ENCODE results near the gene FGD4. TPM values are rescaled to one million over a fixed set of nuclear protein-coding genes. Genes with fewer than 3 reads are reported as not detected.

Gene FGD4
- 8.1 TPM in 2 replicates for total RNA-seq (2014; rRNA removed; shearing (Covaris generic))

DNA sequence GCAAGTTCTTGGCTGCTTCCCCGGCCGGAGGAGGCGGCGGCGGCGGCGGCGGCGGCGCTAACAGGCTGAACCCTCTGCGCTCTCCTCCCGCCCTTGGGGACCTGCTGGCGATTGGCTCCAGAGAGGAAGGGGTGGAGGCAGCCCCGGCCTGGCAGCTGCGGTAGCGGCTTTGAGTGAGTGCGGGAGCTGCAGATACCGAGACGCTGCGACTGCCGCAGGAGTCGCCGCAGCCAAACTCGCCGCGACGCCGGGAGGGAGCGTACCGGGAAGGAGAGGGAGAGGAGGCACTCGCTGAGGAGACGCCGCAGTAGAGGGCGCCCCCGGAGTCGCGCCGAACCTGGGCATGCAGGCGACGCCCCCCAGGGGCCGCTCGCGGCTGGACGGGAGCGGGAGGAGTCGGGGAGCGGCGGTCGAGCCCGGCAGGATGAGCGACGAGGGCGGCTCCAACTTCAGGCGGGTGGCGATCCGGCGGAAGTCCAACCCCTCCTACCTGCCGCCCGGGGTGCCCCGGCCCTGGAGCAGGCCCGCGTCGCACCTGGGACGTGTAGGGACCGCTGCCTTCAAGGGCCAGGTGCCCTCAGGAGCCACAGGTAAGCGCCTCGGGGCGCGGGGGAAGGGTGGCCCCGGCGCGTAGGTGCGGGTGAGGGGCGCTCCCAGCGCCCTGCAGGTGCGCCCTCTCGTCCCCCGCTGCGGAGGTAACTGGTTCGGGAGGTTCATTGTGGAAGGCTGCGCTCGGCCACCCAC is at the start of gene FGD4:
Gene FGD4 (plus strand): TSS at position 189 of the 744 bp plus-strand sequence.

DNA sequence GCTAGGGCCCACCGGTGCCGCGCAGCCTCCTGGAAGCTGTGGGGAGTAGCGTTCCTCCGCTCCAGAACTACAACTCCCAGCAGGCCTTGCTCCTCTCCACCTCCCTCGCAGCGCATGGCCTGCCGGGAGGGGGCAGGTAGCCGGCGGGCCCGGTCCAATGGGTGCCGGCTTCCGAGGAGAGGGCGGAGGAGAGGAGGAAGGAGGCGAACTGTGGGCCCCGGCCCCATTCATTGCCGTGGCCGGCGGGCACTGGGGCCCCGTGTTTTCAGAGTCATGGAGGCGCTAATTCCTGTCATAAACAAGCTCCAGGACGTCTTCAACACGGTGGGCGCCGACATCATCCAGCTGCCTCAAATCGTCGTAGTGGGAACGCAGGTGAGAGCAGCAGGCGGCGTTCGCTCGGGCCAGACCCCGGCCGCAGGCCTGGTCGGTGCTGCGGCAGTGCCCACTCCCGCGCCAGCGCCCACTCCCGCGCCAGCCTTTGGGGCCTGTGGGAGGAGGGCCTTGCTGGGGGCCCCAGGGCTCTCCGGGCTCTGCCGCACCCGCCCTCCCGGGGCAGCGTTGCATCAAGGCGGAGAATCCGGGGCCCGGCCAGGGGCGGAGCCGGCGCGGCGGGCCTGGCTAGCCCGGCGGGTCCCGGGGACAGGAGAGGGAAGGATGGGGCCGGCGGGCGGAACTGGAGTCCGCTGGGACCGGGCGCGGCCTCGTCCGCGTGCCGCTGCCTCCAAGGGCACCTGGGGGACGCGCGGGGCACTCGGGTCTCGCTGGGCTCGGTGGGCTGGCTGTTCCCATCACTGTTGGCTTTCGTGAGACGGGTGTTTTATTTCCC is 279.9 kb downstream of the FGD4 start, which contains the start of gene DNM1L:
Gene DNM1L (plus strand): TSS at position 211 of the 829 bp plus-strand sequence. CDS start 63 bp downstream, at position 274.

Small RNA genes within 50 kb of the gene (small RNA-seq; reads per million reads assigned to genes)
- gene RF00019, result not detected
- not detected for gene RNU6-494P

All from A375 (cell line).